Motor neuron (in vitro differentiated cells): ENCODE data around the gene DAPK2. TPM values are rescaled to one million over a fixed set of nuclear protein-coding genes. Genes with fewer than 3 reads are reported as not detected.

Experiments used
- ATAC-seq, 8 experiments: fragments of 200-7000 bp; cut with Tn5 transposase; replicated peaks in 6 of 8; 2 replicates each; pipeline ENCODE4 v1.8.0; 2021; ENCODE audit warnings: mild to moderate bottlenecking in 8 of 8, moderate library complexity in 8 of 8
- H3K27ac ChIP-seq, 2 donors: fragments of 250-450 bp; sonication (Bioruptor Pico); 2 replicates each; pipeline ENCODE4 v1.9.0; 2021; ENCODE audit warnings: antibody characterized with exemption in 2 of 2, mild to moderate bottlenecking in 2 of 2, moderate library complexity in 1 of 2
- H3K4me1 ChIP-seq, 2 donors: fragments of 250-450 bp; sonication (Bioruptor Pico); replicated peaks in 1 of 2; 2 replicates each; pipeline ENCODE4 v1.6.1; 2021; ENCODE audit warnings: antibody characterized with exemption in 2 of 2, mild to moderate bottlenecking in 2 of 2, moderate library complexity in 1 of 2
- H3K4me3 ChIP-seq, 5 donors: fragments of 250-450 bp; sonication (Bioruptor Pico); 2 replicates each; pipeline ENCODE4 v1.9.0; 2021; ENCODE audit warnings: antibody characterized with exemption in 5 of 5, mild to moderate bottlenecking in 5 of 5, moderate library complexity in 4 of 5
- WGBS, 10 experiments: fragments of 450-650 bp; shearing (Covaris generic); methylation state at CpG; one replicate each; pipeline ENCODE4 v1.0.0; 2022; 5-methylcytosine and 5-hydroxymethylcytosine counted together
- in situ Hi-C, 9 experiments: fragments of 400-800 bp; cut with MboI; loops; one replicate each; pipeline ENCODE4 v1.15.0; 2021; ENCODE audit warnings: low sequenced_read_pairs in 9 of 9, low pct_unique_long_range_greater_than_20kb in 2 of 9; ENCODE audit not compliant: unreplicated experiment in 9 of 9
- total RNA-seq, 8 experiments: library from RNA; unstranded; fragments of 300-600 nt; gene quantifications; 2 replicates each; pipeline versions ENCODE4 v1.2.3 to v1.2.4, GENCODE V29; 2022

DAPK2 gene
- total RNA-seq, 8 experiments from 2014 or later = 0.22 to 20.8 (median 1.5) TPM

DNA sequence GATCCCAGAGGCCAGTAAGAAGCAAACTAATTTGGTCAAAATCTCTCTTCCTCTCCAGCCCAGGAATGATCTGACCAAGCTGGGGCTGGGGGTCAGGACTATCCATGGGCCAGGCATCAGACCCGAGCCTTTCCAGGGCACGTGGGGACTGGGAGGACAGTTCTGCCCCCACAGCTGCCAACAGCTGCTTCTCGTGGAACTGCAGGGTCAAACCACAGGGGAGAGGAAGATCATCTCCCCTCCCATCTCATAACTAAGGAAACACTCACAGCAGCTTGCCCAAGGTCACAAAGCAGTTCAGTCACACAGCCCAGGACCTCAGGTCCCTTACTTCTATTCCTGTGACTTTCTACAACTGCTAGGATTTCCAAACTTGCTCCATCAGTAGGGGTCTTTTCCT, 47.1 kb downstream of the DAPK2 start:
- ATAC-seq = no peak
- no peak overlapping the region for H3K27ac ChIP-seq

DNA sequence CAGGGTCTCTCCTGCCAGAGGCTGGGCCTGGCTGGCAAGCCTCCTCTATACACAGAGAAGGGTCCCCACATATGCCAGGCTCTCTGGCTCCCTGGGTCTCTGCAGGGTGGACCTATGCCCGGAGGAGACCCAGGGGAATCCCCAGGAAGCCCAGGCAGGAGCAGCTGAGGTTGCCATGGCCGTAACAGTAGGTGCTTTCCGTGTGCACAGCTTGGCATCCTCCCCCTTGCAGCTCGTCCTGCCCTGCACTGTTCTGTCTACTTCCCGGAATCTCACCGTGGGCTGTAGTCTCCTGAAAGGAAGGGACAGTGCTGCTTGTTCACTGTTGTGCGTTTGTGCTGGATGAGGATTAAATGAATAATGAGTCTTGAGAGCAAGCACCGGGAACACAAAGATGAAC, 47.8 kb downstream of the DAPK2 start:
- in situ Hi-C loops = no loop called here
- 52 to 93% (median 60%) methylated on average over 1 to 6 of the region's 8 CpGs; no CpG with 5 or more reads in 4 of the 10 experiments for WGBS, 10 experiments
- Histone ChIP-seq H3K27ac (no peak overlapping the region), H3K4me3 (no peak overlapping the region), H3K4me1 (no peaks in the 10 kb centered on the region)
- peak in 2 of 8 experiments; percentile 19 to 47 for ATAC-seq

More for the DNA sequence above, 47.1 kb downstream of the DAPK2 start:
- in situ Hi-C loops = no loop called here
- H3K4me1 ChIP-seq = no peaks in the 10 kb centered on the region
- H3K4me3 ChIP-seq = no peak overlapping the region
- 8 to 69% (median 34%) methylated on average over 1 to 3 of the region's 3 CpGs; no CpG with 5 or more reads in 6 of the 10 experiments for WGBS, 10 experiments

DNA sequence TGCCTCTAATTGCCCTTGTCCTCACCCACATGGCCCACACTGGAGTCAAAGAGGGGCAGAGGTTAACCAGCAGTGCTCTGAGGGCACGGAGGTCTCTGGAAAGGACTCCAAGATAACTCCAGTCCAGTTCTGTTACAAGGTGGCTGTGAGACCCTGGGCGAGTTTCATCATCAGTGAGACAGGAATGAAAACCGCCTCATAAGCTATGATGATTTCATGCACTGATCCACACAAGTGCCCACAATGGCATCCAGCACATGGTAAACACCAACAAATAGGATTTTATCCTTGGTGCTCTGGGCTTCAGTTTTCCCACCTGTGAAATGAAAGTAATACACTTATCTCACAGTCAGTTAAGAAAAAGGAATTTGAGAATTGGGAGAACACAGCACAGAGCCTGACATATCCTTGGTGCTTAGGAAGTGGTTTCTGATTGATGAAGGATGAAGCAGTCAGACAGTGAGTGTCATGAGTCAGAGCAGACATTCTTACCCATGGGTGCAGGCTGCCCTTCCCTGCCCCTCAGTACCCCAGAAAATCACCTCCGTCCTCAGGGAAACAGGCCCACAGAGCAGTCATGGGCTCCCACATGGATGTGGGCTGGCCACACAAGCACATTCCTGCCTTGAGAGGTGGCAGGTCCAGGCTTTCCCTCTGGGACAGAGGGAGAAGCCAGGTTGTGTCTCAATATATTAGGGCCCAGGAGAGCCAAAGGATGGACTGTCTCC, 48.4 kb downstream of the DAPK2 start:
- peak in 1 of 8 experiments; percentile 47 for ATAC-seq
- WGBS, 10 experiments = 88 to 100% (median 94%) methylated on average over 2 to 3 of the region's 4 CpGs; no CpG with 5 or more reads in 6 of the 10 experiments
- H3K4me1 ChIP-seq = no peaks in the 10 kb centered on the region
- in situ Hi-C loops = no loop called here
- H3K4me3 ChIP-seq = no peak overlapping the region
- H3K27ac ChIP-seq = no peak overlapping the region

DNA sequence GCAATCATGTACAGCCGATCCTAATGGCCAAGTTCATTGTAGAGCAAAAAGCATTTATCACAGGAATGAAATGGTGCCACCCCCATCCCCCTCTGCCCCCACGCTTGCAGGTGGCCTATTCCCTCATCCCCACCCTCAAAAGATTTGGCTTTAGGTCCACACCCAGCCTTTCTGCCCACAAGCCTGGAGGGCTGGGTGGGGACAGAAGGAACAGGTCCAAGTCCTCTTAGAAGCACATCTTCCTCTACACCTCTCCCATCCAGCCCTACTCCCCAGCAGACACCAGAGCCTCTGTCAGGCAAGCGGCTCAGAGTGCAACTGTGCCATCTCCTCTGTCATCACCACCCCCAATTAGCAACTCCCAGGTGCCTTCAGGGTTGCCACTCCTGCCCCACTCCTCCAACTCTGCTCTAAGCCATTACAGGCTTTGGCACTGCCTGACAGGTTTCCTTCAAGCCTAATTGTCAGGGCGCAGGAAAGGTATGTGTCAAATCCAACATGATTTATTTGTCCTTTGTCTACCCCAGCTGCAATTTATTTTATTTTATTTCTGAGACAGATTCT, 49.4 kb downstream of the DAPK2 start:
- H3K4me3 ChIP-seq = no peak overlapping the region
- in situ Hi-C loops = no loop called here
- WGBS, 10 experiments = 50 to 100% (median 100%) methylated on average over 1 of the region's 4 CpGs; no CpG with 5 or more reads in 5 of the 10 experiments
- ATAC-seq = no peak
- H3K4me1 ChIP-seq = no peaks in the 10 kb centered on the region
- no peak overlapping the region for H3K27ac ChIP-seq

DNA sequence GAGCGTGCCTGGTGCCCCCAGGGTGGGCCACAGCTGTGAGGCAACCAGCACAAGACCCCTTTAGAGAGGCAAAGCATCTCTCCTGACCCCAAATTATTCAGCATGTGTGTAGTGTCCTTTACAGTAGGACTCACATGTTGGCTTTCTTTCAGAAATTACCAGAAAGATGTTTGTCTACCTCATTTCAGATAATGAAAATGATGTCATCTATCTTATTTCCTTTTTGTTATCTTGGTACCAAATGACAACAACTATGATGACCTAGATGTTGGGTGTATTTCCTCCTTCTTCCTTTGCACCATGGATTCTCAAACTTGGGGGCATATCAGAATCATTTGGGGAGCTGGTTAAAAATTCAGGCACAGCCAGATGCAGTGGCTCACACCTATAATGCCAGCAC, 50.5 kb downstream of the DAPK2 start:
- Histone ChIP-seq H3K4me1 (no peaks in the 10 kb centered on the region), H3K27ac (no peak overlapping the region), H3K4me3 (no peak overlapping the region)
- ATAC-seq = no peak
- in situ Hi-C loops = no loop called here
- 80% methylated on average over 1 of the region's 1 CpG; no CpG with 5 or more reads in 9 of the 10 experiments for WGBS, 10 experiments

DNA sequence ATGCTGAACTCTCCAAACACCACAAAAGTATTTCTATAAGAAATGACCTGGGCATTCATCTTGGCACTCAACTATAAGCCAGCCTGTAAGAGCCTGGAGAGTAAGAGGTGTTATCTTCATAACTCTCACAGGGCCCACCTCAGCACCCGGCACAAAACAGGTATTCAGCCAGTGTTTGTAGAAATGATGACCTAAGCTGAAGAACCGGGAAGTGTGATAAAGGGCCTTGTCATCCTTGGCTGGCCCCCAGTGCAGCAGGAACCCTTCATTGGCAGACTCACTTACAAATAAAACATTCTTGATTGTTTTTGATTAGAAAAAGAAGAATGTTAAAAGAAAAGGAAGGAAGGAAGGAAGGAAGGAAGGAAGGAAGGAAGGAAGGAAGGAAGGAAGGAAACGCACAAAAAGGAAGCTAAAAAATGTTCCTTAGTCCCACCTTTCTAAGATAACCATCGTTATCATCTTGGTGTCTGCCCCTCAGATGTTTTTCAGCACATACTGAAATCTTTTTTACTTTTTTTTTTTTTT, 52.1 kb downstream of the DAPK2 start:
- no peak overlapping the region for H3K27ac ChIP-seq
- 58 to 100% (median 83%) methylated on average over 1 to 4 of the region's 4 CpGs; no CpG with 5 or more reads in 5 of the 10 experiments for WGBS, 10 experiments
- no peak for ATAC-seq
- H3K4me3 ChIP-seq = no peak overlapping the region
- in situ Hi-C loops = no loop called here
- H3K4me1 ChIP-seq = no peaks in the 10 kb centered on the region

DNA sequence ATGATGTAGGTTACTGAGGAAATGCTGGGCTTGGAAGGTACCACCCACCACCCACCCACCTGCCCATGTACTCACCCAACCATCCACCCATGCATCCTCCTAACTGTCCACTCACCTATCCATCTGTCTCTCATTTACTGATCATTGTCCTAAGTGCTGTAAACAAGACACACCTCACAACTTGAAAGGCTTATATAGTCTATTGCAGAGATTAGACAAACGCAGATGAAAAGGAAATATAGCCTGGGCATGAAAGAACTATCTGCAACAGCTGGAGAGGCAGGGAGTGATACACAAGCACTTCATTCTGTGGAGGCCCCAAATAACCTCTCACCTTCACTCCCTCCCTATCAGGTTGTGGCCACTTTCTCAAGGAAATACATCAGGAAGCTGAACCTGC, 54.0 kb downstream of the DAPK2 start:
- Histone ChIP-seq H3K4me3 (no peak overlapping the region), H3K27ac (no peak overlapping the region), H3K4me1 (no peaks in the 10 kb centered on the region)
- in situ Hi-C loops = no loop called here
- 40 to 57% methylated on average over 1 of the region's 1 CpG; no CpG with 5 or more reads in 8 of the 10 experiments for WGBS, 10 experiments
- ATAC-seq = no peak

DNA sequence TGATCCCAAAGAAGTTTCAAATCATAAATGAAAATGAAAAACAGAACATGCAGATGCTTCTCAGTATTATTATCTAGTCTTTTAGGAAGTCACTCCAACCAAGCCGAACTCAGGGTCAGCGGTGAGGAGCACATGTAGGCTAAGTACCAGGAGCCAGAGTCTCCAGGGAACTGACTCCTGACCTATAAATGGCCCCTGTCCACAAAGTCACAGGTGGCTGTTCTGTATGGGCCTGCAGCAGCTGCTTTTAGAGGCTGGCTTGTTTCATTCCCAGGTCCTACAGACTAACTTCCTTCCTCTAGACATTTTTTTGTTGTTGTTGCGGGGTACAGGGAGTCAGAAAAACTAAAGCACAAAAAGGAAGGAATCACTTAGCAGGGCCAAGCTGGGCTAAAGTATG, 54.6 kb downstream of the DAPK2 start:
- ATAC-seq = no peak
- WGBS, 10 experiments = 52 to 100% (median 100%) methylated on average over 2 to 3 of the region's 3 CpGs; no CpG with 5 or more reads in 2 of the 10 experiments
- Histone ChIP-seq H3K4me1 (no peaks in the 10 kb centered on the region), H3K27ac (no peak overlapping the region), H3K4me3 (no peak overlapping the region)
- in situ Hi-C loops = no loop called here

DNA sequence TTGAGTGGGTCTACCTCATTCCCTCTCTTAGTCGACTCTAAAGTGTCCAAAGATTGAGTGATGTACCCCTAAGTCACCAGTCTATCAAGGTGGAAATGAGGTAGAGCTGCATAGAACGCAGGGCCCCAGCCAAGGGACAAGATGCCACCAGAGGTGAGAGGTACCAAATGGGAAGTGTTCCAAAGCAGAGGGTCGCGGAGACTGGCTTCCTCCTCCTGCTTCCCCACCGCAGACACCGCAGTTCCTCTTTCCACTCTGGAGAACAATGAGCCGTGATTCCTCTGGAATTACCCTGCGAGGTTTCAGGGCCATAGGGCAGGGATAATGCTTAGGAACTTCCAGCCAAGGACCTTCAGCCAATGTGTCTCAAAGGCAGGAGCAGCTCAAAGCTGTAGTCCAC, 55.8 kb downstream of the DAPK2 start:
- Histone ChIP-seq H3K4me3 (no peak overlapping the region), H3K4me1 (no peaks in the 10 kb centered on the region), H3K27ac (no peak overlapping the region)
- ATAC-seq = no peak
- in situ Hi-C loops = no loop called here
- WGBS, 10 experiments = 75 to 93% (median 82%) methylated on average over 1 to 8 of the region's 8 CpGs; no CpG with 5 or more reads in 4 of the 10 experiments

DNA sequence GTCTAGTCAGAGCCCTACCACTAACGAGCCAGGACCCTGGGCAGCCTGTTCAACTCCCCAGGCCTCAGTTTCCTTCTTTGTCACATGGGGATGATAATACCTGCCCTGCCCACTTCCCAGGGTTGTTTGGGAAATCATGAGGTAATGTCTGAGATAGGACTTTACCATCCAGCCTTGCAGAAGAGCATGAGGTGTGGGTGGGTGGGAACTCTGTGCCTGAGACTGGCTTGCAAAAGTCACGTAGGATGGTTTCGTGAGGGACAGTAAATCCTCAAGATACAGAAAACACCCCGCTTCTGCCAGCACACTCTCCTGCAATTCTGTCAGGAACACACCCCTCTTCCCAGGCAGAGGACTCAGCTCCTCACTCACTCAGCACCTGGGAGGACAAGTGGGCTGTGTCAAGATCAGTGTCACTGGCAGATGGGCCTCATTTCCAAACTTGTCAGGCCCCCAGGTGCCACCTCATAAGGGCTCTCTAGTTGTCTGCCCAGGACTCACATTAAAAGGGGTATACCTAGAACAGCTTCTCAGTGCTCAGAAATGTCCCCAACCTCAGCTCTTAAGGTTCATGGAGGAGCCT, 58.4 kb downstream of the DAPK2 start:
- Histone ChIP-seq H3K27ac (no peak overlapping the region), H3K4me3 (no peak overlapping the region), H3K4me1 (peaks cover 2 to 4% of the 10 kb centered on the region in 2 donors)
- in situ Hi-C loops = no loop called here
- no peak for ATAC-seq
- WGBS, 10 experiments = 57 to 82% (median 81%) methylated on average over 1 to 4 of the region's 4 CpGs; no CpG with 5 or more reads in 5 of the 10 experiments

DNA sequence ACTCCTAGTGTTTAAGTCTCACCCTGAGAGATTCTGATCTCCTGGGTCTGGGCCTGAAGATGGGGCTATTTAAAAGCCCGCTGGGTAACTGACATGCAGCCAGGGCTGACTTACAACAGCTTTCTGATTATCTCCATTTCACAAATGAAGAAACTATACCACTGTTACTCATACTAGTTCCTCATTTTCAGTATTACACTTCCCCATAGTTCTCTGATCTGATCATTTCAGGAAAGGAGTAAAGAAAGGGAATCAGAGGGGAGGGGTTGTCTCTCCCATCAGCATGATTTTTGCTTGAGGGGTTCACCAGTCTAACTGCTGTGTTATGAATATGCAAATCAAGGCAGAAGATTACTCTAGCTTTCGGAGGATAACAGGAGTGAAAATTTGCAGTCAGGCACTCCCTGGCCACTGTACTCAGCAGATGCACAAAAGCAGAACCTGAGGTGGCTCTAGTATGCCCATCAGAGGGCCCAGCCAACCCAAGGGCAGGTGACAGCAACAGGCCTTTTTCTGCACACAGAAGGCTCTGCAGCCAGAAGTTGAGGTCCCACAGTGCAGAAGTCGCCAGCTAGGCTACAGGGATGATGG, 59.4 kb downstream of the DAPK2 start:
- ATAC-seq = peak in 4 of 8 experiments; percentile 23 to 96 (median 94)
- Histone ChIP-seq H3K4me1 (peaks cover 2 to 7% of the 10 kb centered on the region in 2 donors), H3K27ac (no peak overlapping the region), H3K4me3 (no peak overlapping the region)
- 0 to 100% (median 86%) methylated on average over 1 to 3 of the region's 3 CpGs; no CpG with 5 or more reads in 2 of the 10 experiments for WGBS, 10 experiments
- in situ Hi-C loops = no loop called here

DNA sequence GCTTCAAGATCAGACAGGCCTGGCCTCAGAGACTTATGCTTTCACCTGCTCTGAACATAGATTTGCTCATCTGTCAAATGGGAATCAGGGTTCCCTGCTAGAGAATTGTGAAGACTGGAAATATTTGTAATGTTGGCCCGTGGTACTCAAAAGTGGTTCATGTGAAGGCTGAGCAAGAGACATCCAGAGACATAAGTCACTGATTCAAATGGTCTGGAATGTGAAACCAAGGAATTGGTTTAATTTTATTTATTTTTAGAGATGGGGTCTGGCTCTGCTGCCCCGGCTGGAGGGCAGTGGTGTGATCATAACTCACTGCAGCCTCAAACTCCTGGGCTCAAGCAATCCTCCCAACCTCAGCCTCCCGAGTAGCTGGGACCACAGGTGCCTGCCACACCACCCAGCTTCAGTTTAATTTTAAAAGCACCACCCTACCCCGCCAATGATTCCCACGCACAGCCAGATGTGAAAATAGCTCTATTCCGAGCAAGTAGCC, 60.1 kb downstream of the DAPK2 start:
- in situ Hi-C loops = no loop called here
- H3K27ac ChIP-seq = no peak overlapping the region
- H3K4me1 ChIP-seq = peaks cover 2 to 7% of the 10 kb centered on the region in 2 donors
- peak in 1 of 8 experiments; percentile 48 for ATAC-seq
- WGBS, 10 experiments = 0 to 100% (median 85%) methylated on average over 1 to 6 of the region's 6 CpGs; no CpG with 5 or more reads in 1 of the 10 experiments
- no peak overlapping the region for H3K4me3 ChIP-seq
